Activated CD8-positive, alpha-beta memory T cell treated with anti-CD3 and anti-CD28 coated beads for 36 hours (primary cell): Measurements from ENCODE around the gene SLC24A3. TPM values are rescaled to one million over a fixed set of nuclear protein-coding genes. Genes with fewer than 3 reads are reported as not detected.

ENCODE experiments used
- CTCF ChIA-PET: fragments of 350-600 bp; sonication (Branson Sonifier 250); formaldehyde crosslinking; loops from one replicate; lab custom pipeline; 2021; ENCODE audit warnings: antibody characterized with exemption; lab: Charles Lee
- POLR2A ChIA-PET: fragments of 350-600 bp; sonication (Branson Sonifier 250); formaldehyde crosslinking; loops from one replicate; lab custom pipeline; 2021; ENCODE audit warnings: antibody characterized with exemption; lab: Charles Lee
- total RNA-seq, 2 experiments: library from RNA; stranded (reverse); gene quantifications; one replicate each; pipeline ENCODE4 v1.2.3, GENCODE V29; 2021

Gene SLC24A3
- total RNA-seq, 2 experiments from 2014 or later, result not detected

GRCh38 chr20:19540392-19540791 is 327.9 kb downstream of the SLC24A3 start:
- POLR2A ChIA-PET, result no interaction called here
- CTCF ChIA-PET, result interaction anchor here (1.0 kb wide), 1 partner anchor 10 kb away, joined by 3 read pairs; no protein-coding TSS in a partner anchor

- POLR2A ChIA-PET, result no interaction called here
- CTCF ChIA-PET, result no interaction called here
Measured at GRCh38 chr20:19543101-19543500, 330.7 kb downstream of the SLC24A3 start.

- POLR2A ChIA-PET, result no interaction called here
- CTCF ChIA-PET, result no interaction called here
Measured at GRCh38 chr20:19544684-19545083, 332.2 kb downstream of the SLC24A3 start.

- POLR2A ChIA-PET, result no interaction called here
- CTCF ChIA-PET, result no interaction called here
Measured at GRCh38 chr20:19546648-19547047, 334.2 kb downstream of the SLC24A3 start.

GRCh38 chr20:19547547-19547946 is 335.1 kb downstream of the SLC24A3 start:
- ChIA-PET POLR2A (no interaction called here), CTCF (no interaction called here)

- POLR2A ChIA-PET, result no interaction called here
Measured at GRCh38 chr20:19549896-19550295, 337.5 kb downstream of the SLC24A3 start.

GRCh38 chr20:19552221-19553180 is 340.1 kb downstream of the SLC24A3 start:
- CTCF ChIA-PET, result no interaction called here
- POLR2A ChIA-PET, result no interaction called here

More at GRCh38 chr20:19549896-19550295, 337.5 kb downstream of the SLC24A3 start:
- CTCF ChIA-PET, result interaction anchor here (0.9 kb wide), 1 partner anchor 9 kb away, joined by 3 read pairs; no protein-coding TSS in a partner anchor

GRCh38 chr20:19554666-19555065 is 342.2 kb downstream of the SLC24A3 start:
- CTCF ChIA-PET, result no interaction called here

GRCh38 chr20:19555726-19556125 is 343.3 kb downstream of the SLC24A3 start:
- CTCF ChIA-PET, result no interaction called here
- POLR2A ChIA-PET, result no interaction called here

More at GRCh38 chr20:19554666-19555065, 342.2 kb downstream of the SLC24A3 start:
- POLR2A ChIA-PET, result no interaction called here

GRCh38 chr20:19557291-19557690 is 344.8 kb downstream of the SLC24A3 start:
- CTCF ChIA-PET, result no interaction called here
- POLR2A ChIA-PET, result no interaction called here

- ChIA-PET POLR2A (no interaction called here), CTCF (no interaction called here)
Measured at GRCh38 chr20:19560881-19561480, 348.5 kb downstream of the SLC24A3 start.

GRCh38 chr20:19562426-19562825 is 350.0 kb downstream of the SLC24A3 start:
- POLR2A ChIA-PET, result no interaction called here

GRCh38 chr20:19564261-19564660 is 351.8 kb downstream of the SLC24A3 start:
- POLR2A ChIA-PET, result no interaction called here

More at GRCh38 chr20:19562426-19562825, 350.0 kb downstream of the SLC24A3 start:
- CTCF ChIA-PET, result no interaction called here

GRCh38 chr20:19565736-19566135 is 353.3 kb downstream of the SLC24A3 start:
- ChIA-PET POLR2A (no interaction called here), CTCF (no interaction called here)

More at GRCh38 chr20:19564261-19564660, 351.8 kb downstream of the SLC24A3 start:
- CTCF ChIA-PET, result no interaction called here

GRCh38 chr20:19566226-19566945 is 353.9 kb downstream of the SLC24A3 start:
- ChIA-PET CTCF (no interaction called here), POLR2A (no interaction called here)

- ChIA-PET POLR2A (no interaction called here), CTCF (no interaction called here)
Measured at GRCh38 chr20:19568128-19568527, 355.7 kb downstream of the SLC24A3 start.

- ChIA-PET POLR2A (no interaction called here), CTCF (no interaction called here)
Measured at GRCh38 chr20:19571996-19572395, 359.6 kb downstream of the SLC24A3 start.

GRCh38 chr20:19577692-19578091 is 365.2 kb downstream of the SLC24A3 start:
- ChIA-PET POLR2A (no interaction called here), CTCF (no interaction called here)

GRCh38 chr20:19582782-19583181 is 370.3 kb downstream of the SLC24A3 start:
- ChIA-PET CTCF (no interaction called here), POLR2A (no interaction called here)
